ENCODE data around the gene SORCS2.

DNA sequence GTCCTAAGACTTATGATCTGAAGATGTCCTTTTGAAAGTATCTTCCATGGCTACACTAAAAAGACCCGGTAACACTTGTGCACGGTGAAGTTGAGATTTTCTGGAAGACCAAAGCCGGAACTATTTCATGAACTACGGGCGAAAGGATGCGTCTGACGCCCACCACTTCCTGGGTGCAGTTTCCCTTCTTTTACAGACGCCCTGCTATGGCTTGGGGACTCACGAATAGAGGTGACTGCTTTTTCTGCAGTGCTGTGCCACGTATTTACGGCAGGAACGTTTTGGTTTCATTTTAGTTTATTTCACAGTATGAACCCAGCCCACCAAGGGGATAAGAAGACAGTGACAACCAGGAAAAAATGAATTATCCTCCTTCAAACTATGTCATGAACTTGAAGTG is 566.9 kb downstream of the SORCS2 start:
- TF ChIP-seq, protein P1, sequence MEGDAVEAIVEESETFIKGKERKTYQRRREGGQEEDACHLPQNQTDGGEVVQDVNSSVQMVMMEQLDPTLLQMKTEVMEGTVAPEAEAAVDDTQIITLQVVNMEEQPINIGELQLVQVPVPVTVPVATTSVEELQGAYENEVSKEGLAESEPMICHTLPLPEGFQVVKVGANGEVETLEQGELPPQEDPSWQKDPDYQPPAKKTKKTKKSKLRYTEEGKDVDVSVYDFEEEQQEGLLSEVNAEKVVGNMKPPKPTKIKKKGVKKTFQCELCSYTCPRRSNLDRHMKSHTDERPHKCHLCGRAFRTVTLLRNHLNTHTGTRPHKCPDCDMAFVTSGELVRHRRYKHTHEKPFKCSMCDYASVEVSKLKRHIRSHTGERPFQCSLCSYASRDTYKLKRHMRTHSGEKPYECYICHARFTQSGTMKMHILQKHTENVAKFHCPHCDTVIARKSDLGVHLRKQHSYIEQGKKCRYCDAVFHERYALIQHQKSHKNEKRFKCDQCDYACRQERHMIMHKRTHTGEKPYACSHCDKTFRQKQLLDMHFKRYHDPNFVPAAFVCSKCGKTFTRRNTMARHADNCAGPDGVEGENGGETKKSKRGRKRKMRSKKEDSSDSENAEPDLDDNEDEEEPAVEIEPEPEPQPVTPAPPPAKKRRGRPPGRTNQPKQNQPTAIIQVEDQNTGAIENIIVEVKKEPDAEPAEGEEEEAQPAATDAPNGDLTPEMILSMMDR (conservative IDR thresholded peaks at IDR 0.05; ENCODE audit: low read depth, low read length) = no peak
- TF ChIP-seq EZH2 (IDR thresholded peaks at IDR 0.05; ENCODE audit: low read length, unreplicated experiment) = no peak

Data from PC-3 (cell line).